ENCODE results near the gene NOTCH4. TPM values are rescaled to one million over a fixed set of nuclear protein-coding genes. Genes with fewer than 3 reads are reported as not detected.

The NOTCH4 gene
- total RNA-seq, 1 donor from 2014 or later: 2.5 TPM

DNA sequence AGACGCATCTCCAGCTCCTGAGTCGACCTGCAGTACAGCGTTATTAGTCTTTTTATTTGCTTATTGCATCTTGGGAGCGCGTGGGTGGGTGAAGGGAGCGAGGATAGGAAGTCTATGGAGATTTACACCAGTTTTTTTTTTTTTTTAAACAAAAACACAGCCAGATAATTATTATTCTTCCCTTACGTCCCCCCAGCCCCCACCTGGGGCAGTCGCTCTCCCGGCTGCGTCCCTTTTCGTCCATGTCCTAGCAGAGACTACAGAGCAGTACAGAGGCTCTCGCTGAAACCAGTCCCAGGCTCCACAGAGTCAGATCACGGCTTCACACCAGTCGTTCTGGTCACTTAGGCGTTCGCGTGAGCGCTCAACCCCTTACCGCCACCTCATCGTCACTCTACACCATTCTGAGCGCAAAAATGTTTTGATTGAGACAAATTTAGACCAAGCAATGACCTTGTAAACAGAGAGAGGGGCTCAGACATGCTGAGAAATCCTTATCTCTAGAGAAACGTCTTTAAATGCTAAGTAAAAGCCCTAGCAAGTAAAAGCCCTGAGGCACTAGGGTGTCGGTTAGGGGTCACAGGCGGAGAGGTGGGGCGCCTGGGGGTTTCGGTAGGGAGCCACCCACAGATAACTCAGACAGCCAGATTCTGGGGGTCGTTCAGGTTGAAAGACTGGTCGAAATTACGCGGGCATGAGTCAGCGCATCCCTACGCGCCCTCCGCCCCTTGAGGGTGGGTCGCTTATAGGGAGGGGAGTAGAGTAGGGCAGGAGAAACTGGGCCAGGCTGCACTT lies 70.9 kb downstream of the NOTCH4 start:
- H3K4me1 Mint-ChIP-seq: peaks cover 42% of the 10 kb centered on the region
- no peaks in the 10 kb centered on the region for H3K9me3 Mint-ChIP-seq
- peak overlapping the region; percentile 99 for H3K27ac Mint-ChIP-seq
- DNase-seq (ENCODE audit: low spot score in 2 of 2, unreplicated experiment in 2 of 2): peak in 1 of 2 experiments; percentile 61
- H3K36me3 Mint-ChIP-seq: peaks cover 10% of the 10 kb centered on the region
- TF ChIP-seq, protein P1, sequence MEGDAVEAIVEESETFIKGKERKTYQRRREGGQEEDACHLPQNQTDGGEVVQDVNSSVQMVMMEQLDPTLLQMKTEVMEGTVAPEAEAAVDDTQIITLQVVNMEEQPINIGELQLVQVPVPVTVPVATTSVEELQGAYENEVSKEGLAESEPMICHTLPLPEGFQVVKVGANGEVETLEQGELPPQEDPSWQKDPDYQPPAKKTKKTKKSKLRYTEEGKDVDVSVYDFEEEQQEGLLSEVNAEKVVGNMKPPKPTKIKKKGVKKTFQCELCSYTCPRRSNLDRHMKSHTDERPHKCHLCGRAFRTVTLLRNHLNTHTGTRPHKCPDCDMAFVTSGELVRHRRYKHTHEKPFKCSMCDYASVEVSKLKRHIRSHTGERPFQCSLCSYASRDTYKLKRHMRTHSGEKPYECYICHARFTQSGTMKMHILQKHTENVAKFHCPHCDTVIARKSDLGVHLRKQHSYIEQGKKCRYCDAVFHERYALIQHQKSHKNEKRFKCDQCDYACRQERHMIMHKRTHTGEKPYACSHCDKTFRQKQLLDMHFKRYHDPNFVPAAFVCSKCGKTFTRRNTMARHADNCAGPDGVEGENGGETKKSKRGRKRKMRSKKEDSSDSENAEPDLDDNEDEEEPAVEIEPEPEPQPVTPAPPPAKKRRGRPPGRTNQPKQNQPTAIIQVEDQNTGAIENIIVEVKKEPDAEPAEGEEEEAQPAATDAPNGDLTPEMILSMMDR (IDR thresholded peaks at IDR 0.05; ENCODE audit: unreplicated experiment): no peak
- peaks cover 5% of the 10 kb centered on the region for H3K27me3 Mint-ChIP-seq (ENCODE audit: low read depth)
- peak overlapping the region; percentile 99 for H3K4me3 Mint-ChIP-seq

DNA sequence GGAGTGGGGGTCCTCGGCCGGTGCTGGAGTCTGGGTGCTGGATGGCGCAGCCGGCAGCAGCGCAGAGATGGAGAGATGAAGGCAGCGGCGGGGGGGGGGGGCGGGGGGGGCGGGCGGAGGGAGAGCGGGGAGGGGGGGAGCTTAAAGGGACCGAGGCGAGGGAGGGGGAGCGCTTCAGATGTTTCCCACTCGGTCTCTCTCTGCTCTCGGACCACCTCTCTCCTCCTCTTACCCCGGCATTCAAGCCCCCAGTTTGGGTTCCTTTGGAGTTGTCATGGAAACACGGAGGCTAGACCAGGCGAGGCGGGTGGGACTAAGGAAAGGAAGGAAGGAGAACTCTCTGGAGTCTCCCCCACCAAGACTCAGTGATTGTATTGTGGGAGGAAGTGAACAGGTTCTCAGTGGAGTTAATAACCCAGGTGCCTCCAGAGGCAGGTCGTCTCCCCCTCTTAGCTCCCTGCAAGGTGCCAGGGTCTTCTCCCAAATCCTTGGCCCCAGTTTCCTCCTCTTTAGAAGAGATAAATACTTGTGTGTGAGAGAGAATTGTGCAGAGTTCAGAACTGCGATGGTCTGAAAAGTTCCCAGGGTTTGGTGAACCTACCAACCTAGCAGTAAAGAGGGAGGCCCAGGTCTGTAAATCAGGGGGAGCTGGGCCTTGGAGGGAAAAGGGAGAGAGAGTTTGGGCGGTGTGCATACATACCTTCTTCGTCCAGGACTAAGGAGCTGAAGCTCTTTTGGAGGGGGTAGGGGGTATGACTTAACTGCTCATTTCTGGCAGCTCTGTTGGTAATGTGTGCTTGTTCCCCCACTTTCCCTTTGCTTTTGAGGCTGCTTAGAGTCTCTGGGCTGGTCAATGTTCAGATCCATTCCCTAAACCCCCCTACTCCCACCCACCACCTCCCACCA lies 71.8 kb downstream of the NOTCH4 start, which contains the start of gene PRRT1:
Gene PRRT1 (minus strand): TSS at position 77 of the 906 bp plus-strand sequence. CDS start 112 bp downstream, outside the sequence.
- Mint-ChIP-seq H3K27me3 (ENCODE audit: low read depth) (peaks cover 5% of the 10 kb centered on the region), H3K4me1 (peaks cover 42% of the 10 kb centered on the region)

DNA sequence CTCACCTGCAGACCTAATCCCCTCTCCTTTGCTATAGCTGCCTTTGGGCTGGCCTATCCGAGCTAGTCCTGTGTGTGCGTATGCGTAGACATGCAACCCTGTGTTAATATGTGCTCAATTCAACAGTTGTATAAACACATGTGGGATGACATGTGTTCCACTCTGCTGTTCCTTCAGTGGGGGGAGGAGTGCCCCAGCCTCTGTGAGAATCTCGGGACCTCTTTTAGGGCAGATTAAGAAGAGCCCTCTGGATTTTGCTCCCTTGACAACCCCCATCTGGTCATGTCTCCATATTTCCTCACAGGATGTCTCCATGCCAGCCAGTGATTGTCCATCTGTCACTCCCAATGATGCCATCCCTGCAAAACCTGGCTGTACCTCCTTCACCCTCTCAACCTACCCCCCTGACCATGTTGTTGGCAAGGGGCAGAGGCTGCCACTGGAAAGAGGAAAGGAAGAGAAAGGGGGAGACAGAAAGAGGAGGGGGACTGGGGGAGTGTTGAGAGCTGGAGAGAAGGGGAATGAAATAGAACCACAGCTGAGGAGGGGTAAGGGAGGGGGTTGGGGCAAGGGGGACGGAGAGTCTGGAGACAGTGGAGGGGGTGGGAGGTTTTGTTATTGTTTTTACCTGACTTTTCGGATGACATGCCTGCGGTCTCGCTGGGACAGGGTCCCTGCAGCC lies 72.5 kb downstream of the NOTCH4 start:
- Mint-ChIP-seq H3K27me3 (ENCODE audit: low read depth) (peaks cover 5% of the 10 kb centered on the region), H3K36me3 (peaks cover 3% of the 10 kb centered on the region), H3K9me3 (no peaks in the 10 kb centered on the region), H3K4me1 (peaks cover 48% of the 10 kb centered on the region), H3K27ac (peak overlapping the region; percentile 74), H3K4me3 (peak overlapping the region; percentile 61)
- DNase-seq (ENCODE audit: low spot score in 2 of 2, unreplicated experiment in 2 of 2): no peak
- TF ChIP-seq, protein P1 (IDR thresholded peaks at IDR 0.05; ENCODE audit: unreplicated experiment): no peak

More for the DNA sequence above, 71.8 kb downstream of the NOTCH4 start, which contains the start of gene PRRT1:
- TF ChIP-seq, protein P1 (IDR thresholded peaks at IDR 0.05; ENCODE audit: unreplicated experiment): no peak
- DNase-seq (ENCODE audit: low spot score in 2 of 2, unreplicated experiment in 2 of 2): no peak
- peak within 1 kb of the TSS; percentile 99 for H3K4me3 Mint-ChIP-seq
- H3K36me3 Mint-ChIP-seq: peaks cover 3% of the 10 kb centered on the region
- H3K9me3 Mint-ChIP-seq: no peaks in the 10 kb centered on the region
- peak within 1 kb of the TSS; percentile 99 for H3K27ac Mint-ChIP-seq

DNA sequence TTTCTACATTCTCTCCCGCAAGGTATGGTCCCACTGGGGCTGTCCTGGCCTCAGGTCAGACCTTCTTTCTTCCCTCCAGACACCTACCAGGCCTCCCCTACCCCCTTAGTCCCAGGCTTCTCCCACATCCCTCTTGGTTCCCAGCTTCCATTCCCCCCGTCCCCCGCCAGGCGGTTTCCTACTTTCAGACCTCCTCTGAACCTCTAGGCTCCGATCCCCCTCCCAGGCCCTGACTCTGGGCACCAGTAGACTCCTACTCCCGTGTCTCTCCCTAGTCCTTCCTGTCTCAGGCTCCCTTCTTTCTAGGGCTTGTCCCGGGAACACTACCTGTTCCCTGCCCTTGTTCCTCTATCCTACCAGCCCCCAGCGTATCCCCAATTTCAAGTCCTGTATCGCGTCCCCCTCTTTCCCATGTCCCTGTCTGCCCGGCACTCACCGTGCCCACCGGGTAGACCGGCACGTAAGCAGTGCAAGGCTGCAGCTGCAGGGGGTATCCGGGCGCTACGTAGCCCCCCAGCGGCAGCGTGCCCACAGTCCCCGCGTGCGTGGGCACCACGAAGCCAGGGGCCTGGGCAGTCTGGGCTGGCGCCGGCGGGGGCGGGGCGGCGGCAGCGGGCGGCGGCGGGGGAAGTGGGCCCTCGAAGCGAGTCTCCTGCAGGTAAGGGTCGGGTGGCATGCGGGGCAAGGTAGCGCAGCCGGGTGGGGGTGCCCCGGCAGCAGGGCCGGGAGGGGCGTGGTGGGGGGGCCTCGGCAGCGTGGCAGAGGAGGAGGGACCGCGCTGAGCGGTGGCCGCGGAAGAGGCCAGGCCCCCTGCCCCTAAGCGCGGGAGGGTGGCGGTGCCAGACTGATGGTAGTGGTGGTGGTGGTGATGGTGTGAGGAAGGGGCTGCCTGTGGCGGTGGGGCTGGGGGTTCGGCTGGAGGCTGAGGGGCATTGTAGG lies 73.7 kb downstream of the NOTCH4 start:
- Mint-ChIP-seq H3K9me3 (no peaks in the 10 kb centered on the region), H3K36me3 (peaks cover 3% of the 10 kb centered on the region), H3K4me3 (peak overlapping the region; percentile 61), H3K27ac (no peak overlapping the region), H3K27me3 (ENCODE audit: low read depth) (peaks cover 5% of the 10 kb centered on the region), H3K4me1 (peaks cover 48% of the 10 kb centered on the region)
- TF ChIP-seq, protein P1 (IDR thresholded peaks at IDR 0.05; ENCODE audit: unreplicated experiment): no peak
- no peak for DNase-seq (ENCODE audit: low spot score in 2 of 2, unreplicated experiment in 2 of 2)

Data from mesothelial cell of epicardium (in vitro differentiated cells).